Measurements from ENCODE around the gene QRICH1. TPM values are rescaled to one million over a fixed set of nuclear protein-coding genes. Genes with fewer than 3 reads are reported as not detected.

The QRICH1 gene
- total and polyA plus RNA-seq, 2 of the 13 experiments (the other 11 are each of a cell fraction or from before 2014, with no cell fraction given) = 52.6 to 102 TPM

DNA sequence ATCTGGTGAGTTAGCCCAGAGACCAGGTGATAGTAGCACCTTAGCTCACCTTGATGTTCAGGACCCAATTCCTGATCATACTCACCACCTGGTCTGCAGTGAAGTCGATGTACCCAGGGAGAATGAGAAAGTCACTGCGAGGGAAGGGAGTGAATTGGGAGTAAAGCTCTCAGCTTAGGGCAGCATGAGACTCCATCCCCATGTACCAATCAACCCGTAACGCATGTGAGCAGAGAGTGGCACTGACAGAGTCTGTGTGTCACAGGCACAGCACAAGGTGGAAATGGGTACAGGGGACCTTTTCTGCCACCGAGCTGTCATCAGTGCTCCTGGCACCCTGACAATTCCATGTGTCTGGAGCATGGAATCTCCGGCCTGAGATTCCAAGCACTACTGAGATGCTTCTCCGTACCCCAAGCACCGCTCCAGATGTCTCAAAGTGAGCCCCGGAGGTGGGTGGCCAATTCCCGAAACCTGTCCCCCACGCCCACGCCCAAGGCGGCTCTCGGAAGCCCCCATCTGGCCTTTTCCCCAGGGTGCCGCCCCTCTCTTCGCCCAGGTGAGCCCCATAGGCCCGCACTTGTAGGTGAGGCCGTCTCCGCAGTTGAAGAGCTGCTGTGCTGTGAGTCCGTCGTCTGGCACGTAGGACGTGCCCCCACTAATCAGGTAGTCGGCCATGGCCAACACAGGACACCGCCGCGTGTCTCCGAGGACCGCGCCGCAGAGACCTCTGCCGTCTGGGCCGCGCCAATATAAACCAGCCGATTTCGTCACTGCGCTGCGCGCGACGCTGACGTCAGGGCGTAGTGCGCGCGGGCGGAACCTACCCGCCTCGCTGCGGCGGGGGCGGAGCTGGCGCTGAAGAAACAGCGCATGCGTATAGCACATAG, 65.0 kb downstream of the QRICH1 start, which contains the start of gene IMPDH2 (continued):
- TF ChIP-seq FOXO4 (CRISPR knock-in tag; conservative IDR thresholded peaks at IDR 0.05) (0 out of 2 replicates have a peak, but pooled peaks have one; percentile 47), KMT2B (CRISPR knock-in tag; IDR thresholded peaks at IDR 0.05) (peak; percentile 93), SOX13 (IDR thresholded peaks at IDR 0.05) (peak; percentile 42; the same call in 1 of the 2 replicates), SOX13 (CRISPR knock-in tag; conservative IDR thresholded peaks at IDR 0.05 in 1 of 2, IDR thresholded peaks at IDR 0.05 in 1 of 2) (peak in 1 of 2 experiments; percentile 72; a peak in 2 of 4 replicates), ZFYVE20 (CRISPR knock-in tag; IDR thresholded peaks at IDR 0.05; ENCODE audit: borderline replicate concordance, low read depth) (peak; percentile 77; the same call in 1 of the 2 replicates), FOXJ3 (CRISPR knock-in tag; IDR thresholded peaks at IDR 0.05; ENCODE audit: borderline replicate concordance) (peak; percentile 67; the same call in 1 of the 2 replicates), ZSCAN5A (CRISPR knock-in tag; IDR thresholded peaks at IDR 0.05; ENCODE audit: borderline replicate concordance) (peak; percentile 28; the same call in 1 of the 2 replicates), JUNB (CRISPR knock-in tag; IDR thresholded peaks at IDR 0.05; ENCODE audit: borderline replicate concordance) (no peak), MEF2D (CRISPR knock-in tag; IDR thresholded peaks at IDR 0.05) (peak; percentile 90), HDAC2 (CRISPR knock-in tag; IDR thresholded peaks at IDR 0.05) (peak; percentile 77), HNRNPLL (IDR thresholded peaks at IDR 0.05; ENCODE audit: low read depth, low read length, poor library complexity, severe bottlenecking) (peak; percentile 93), CHCHD3 (CRISPR knock-in tag; IDR thresholded peaks at IDR 0.05) (peak; percentile 87; the same call in 1 of the 2 replicates)
- TF ChIP-seq, protein P1, sequence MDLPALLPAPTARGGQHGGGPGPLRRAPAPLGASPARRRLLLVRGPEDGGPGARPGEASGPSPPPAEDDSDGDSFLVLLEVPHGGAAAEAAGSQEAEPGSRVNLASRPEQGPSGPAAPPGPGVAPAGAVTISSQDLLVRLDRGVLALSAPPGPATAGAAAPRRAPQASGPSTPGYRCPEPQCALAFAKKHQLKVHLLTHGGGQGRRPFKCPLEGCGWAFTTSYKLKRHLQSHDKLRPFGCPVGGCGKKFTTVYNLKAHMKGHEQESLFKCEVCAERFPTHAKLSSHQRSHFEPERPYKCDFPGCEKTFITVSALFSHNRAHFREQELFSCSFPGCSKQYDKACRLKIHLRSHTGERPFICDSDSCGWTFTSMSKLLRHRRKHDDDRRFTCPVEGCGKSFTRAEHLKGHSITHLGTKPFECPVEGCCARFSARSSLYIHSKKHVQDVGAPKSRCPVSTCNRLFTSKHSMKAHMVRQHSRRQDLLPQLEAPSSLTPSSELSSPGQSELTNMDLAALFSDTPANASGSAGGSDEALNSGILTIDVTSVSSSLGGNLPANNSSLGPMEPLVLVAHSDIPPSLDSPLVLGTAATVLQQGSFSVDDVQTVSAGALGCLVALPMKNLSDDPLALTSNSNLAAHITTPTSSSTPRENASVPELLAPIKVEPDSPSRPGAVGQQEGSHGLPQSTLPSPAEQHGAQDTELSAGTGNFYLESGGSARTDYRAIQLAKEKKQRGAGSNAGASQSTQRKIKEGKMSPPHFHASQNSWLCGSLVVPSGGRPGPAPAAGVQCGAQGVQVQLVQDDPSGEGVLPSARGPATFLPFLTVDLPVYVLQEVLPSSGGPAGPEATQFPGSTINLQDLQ (CRISPR knock-in tag; IDR thresholded peaks at IDR 0.05) = peak; percentile 9; the same call in 1 of the 2 replicates
- TF ChIP-seq, protein P2, sequence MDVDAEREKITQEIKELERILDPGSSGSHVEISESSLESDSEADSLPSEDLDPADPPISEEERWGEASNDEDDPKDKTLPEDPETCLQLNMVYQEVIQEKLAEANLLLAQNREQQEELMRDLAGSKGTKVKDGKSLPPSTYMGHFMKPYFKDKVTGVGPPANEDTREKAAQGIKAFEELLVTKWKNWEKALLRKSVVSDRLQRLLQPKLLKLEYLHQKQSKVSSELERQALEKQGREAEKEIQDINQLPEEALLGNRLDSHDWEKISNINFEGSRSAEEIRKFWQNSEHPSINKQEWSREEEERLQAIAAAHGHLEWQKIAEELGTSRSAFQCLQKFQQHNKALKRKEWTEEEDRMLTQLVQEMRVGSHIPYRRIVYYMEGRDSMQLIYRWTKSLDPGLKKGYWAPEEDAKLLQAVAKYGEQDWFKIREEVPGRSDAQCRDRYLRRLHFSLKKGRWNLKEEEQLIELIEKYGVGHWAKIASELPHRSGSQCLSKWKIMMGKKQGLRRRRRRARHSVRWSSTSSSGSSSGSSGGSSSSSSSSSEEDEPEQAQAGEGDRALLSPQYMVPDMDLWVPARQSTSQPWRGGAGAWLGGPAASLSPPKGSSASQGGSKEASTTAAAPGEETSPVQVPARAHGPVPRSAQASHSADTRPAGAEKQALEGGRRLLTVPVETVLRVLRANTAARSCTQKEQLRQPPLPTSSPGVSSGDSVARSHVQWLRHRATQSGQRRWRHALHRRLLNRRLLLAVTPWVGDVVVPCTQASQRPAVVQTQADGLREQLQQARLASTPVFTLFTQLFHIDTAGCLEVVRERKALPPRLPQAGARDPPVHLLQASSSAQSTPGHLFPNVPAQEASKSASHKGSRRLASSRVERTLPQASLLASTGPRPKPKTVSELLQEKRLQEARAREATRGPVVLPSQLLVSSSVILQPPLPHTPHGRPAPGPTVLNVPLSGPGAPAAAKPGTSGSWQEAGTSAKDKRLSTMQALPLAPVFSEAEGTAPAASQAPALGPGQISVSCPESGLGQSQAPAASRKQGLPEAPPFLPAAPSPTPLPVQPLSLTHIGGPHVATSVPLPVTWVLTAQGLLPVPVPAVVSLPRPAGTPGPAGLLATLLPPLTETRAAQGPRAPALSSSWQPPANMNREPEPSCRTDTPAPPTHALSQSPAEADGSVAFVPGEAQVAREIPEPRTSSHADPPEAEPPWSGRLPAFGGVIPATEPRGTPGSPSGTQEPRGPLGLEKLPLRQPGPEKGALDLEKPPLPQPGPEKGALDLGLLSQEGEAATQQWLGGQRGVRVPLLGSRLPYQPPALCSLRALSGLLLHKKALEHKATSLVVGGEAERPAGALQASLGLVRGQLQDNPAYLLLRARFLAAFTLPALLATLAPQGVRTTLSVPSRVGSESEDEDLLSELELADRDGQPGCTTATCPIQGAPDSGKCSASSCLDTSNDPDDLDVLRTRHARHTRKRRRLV (CRISPR knock-in tag; IDR thresholded peaks at IDR 0.05) = peak; percentile 90

All from HepG2 (cell line).